Endothelial cell (in vitro differentiated cells): ENCODE data around the gene C13orf46. TPM values are rescaled to one million over a fixed set of nuclear protein-coding genes. Genes with fewer than 3 reads are reported as not detected.
A peak's percentile ranks its signal among the peaks of the same experiment; 100 is the strongest.

Experiments used
- DNase-seq: peaks from one replicate; pipeline ENCODE4 v3.0.0; 2021; ENCODE audit warnings: low spot score
- H3K27ac Mint-ChIP-seq: one replicate; pipeline ENCODE4 v1.8.0; 2021; ENCODE audit warnings: mixed read lengths, inconsistent platforms; ENCODE audit not compliant: unreplicated experiment
- H3K27me3 Mint-ChIP-seq: one replicate; pipeline ENCODE4 v1.8.0; 2021; ENCODE audit warnings: mild to moderate bottlenecking, moderate library complexity, mixed read lengths, inconsistent platforms; ENCODE audit not compliant: unreplicated experiment
- H3K36me3 Mint-ChIP-seq: one replicate; pipeline ENCODE4 v1.8.0; 2021; ENCODE audit warnings: mild to moderate bottlenecking, low read depth, mixed read lengths, inconsistent platforms; ENCODE audit not compliant: unreplicated experiment
- H3K4me1 Mint-ChIP-seq: one replicate; pipeline ENCODE4 v1.8.0; 2021; ENCODE audit warnings: mild to moderate bottlenecking, mixed read lengths, inconsistent platforms; ENCODE audit not compliant: unreplicated experiment
- H3K4me3 Mint-ChIP-seq: one replicate; pipeline ENCODE4 v1.8.0; 2021; ENCODE audit warnings: mild to moderate bottlenecking, mixed read lengths, inconsistent platforms; ENCODE audit not compliant: unreplicated experiment
- H3K9me3 Mint-ChIP-seq: one replicate; pipeline ENCODE4 v1.8.0; 2021; ENCODE audit warnings: mixed read lengths, inconsistent platforms; ENCODE audit not compliant: unreplicated experiment
- CTCF ChIP-seq: fragments of 200-600 bp; sonication (generic); IDR thresholded peaks from one replicate; pipeline ENCODE4 v1.5.0; 2021; ENCODE audit warnings: antibody characterized with exemption; ENCODE audit not compliant: unreplicated experiment
- total RNA-seq: library from RNA; stranded (reverse); fragmentation: NEBNext Ultra II Directional; extraction: Animal tissue kit (Norgen Biotek cat#: 25700); gene quantifications from one replicate; pipeline ENCODE4 v1.2.1, GENCODE V29; 2021; ENCODE audit not compliant: unreplicated experiment

The C13orf46 gene
- total RNA-seq, 1 donor from 2014 or later: 1.5 TPM

DNA sequence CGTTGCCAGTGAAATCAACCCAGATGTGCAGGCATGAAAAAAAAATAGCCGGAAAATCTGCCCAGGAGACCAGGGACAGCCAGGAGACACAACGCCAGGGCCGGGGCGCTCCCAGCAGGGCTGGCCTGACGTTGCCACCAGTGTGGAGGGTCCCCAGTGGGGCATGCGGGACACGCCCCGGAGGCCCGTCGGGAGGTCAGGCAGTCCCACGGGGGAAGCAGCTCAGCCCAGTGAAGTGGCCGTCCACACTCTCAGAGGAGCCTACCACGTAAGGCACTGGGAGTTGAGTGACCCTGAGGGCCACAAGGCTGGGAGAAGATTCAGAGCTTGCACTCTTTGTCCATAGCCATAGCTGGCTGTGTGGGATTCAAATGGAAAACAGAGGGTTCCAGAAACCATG lies 56.8 kb downstream of the C13orf46 start:
- no peak for DNase-seq
- Mint-ChIP-seq H3K36me3 (peaks cover 17% of the 10 kb centered on the region), H3K4me3 (no peak overlapping the region), H3K9me3 (no peaks in the 10 kb centered on the region), H3K27me3 (peaks cover 14% of the 10 kb centered on the region), H3K4me1 (no peaks in the 10 kb centered on the region), H3K27ac (no peak overlapping the region)
- no peak for TF ChIP-seq CTCF

DNA sequence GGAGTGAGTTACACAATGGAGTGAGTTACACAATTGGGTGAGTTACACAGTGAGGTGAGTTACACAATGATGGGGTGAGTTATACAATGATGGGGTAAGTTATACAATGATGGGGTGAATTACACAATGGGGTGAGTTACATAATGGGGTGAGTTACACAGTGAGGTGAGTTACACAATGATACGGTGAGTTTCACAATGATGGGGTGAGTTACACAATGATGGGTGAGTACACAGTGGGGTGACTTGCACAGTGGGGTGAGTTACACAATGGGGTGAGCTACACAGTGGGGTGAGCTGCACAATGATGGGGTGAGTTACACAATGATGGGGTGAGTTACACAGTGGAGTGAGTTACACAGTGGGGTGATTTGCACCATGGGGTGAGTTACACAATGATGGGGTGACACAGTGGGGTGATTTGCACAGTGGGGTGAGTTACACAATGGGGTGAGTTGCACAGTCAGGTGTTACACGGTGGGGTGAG lies 57.5 kb downstream of the C13orf46 start:
- Mint-ChIP-seq H3K9me3 (no peaks in the 10 kb centered on the region), H3K27me3 (peaks cover 14% of the 10 kb centered on the region), H3K27ac (no peak overlapping the region), H3K4me3 (peak overlapping the region; percentile 5), H3K4me1 (no peaks in the 10 kb centered on the region), H3K36me3 (peaks cover 12% of the 10 kb centered on the region)
- DNase-seq: no peak
- no peak for TF ChIP-seq CTCF

DNA sequence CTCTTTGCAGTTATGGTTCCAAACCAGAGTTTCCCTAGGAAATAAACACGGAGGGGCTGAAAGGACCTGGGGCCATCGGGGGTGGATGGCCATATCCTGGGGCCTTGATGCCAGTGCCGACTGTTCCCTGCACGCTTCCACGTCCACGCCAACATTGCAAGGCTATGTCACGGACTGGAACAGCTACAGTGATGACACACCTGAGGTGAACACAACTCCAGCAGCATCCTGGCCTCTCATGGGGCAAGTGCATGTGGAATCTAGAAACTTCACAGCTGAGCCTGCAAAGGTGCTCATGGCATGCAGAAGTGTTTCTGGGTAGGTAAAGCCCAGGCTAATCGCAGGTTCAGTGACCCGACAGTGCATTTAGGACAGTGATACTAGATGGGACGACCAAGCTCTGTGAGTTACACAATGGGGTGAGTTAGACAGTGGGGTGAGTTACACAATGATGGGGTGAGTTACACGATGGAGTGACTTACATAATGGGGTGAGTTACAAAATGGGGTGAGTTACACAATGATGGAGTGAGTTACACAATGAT lies 58.0 kb downstream of the C13orf46 start:
- no peaks in the 10 kb centered on the region for H3K4me1 Mint-ChIP-seq
- DNase-seq: no peak
- no peaks in the 10 kb centered on the region for H3K9me3 Mint-ChIP-seq
- peaks cover 14% of the 10 kb centered on the region for H3K27me3 Mint-ChIP-seq
- H3K4me3 Mint-ChIP-seq: peak overlapping the region; percentile 5
- no peak for TF ChIP-seq CTCF
- H3K36me3 Mint-ChIP-seq: peaks cover 9% of the 10 kb centered on the region
- no peak overlapping the region for H3K27ac Mint-ChIP-seq

DNA sequence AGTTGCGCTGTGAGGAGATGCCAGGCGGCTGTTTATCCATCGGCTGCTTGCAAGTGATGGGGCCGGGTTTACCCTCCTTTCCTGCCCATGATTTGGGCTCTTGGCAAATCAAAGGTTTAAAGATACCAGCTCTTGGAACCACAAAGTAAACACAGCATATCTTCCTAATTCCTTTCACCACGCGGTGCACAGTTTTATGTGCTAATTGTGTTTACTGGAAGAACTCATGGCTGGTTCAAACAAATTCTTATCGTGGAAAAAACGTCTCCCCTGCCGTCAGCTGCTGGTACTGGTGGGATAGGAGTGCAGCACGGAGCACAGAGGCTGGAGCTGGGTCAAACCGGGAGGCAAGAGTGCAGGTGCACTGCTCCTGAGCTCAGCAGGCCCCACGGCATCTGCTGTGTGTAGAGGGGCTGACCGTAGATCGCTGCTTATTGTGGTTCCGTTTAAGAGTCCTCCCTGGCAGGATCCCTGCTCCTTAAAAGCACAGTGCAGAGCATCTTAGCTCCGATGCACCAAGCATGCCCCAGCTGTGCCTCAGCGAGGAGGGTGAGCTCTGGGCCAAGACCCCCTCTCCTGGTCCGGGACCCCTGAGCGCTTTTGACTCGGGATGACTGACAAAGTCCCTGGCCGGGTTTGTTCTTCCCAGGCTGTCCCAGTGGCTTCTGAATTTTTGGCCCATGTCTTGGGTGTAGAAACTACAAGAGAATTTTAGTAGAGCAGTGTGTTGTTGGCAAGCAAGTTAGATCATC lies 58.7 kb downstream of the C13orf46 start:
- TF ChIP-seq CTCF: no peak
- Mint-ChIP-seq H3K4me1 (no peaks in the 10 kb centered on the region), H3K4me3 (no peak overlapping the region), H3K36me3 (peaks cover 9% of the 10 kb centered on the region), H3K27ac (no peak overlapping the region), H3K9me3 (no peaks in the 10 kb centered on the region), H3K27me3 (peaks cover 11% of the 10 kb centered on the region)
- DNase-seq: no peak
